ENCODE data around the gene AGR3. TPM values are rescaled to one million over a fixed set of nuclear protein-coding genes. Genes with fewer than 3 reads are reported as not detected.

Gene AGR3
- total RNA-seq (ENCODE audit: low replicate concordance): not detected in 2 replicates

GRCh38 chr7:16881844-16882243 lies at the start of gene AGR3:
AGR3 (minus strand) TSS chr7:16881983; CDS start chr7:16878618, 3,365 bp downstream.

Other genes with a start within 250 kb of the AGR3 start
- 17.8 and 19.2 TPM in 2 replicates for gene ANKMY2, start 236.2 kb downstream of the AGR3 start, total RNA-seq (ENCODE audit: low replicate concordance)
- 28.5 and 53.3 TPM in 2 replicates for gene BZW2, start 235.8 kb downstream of the AGR3 start, total RNA-seq (ENCODE audit: low replicate concordance)
- 0.23 and 30.8 TPM in 2 replicates for gene TSPAN13, start 128.2 kb downstream of the AGR3 start, total RNA-seq (ENCODE audit: low replicate concordance)
- not detected in 2 replicates for gene AGR2, start 77.0 kb downstream of the AGR3 start, total RNA-seq (ENCODE audit: low replicate concordance)

Data from smooth muscle cell of the coronary artery (primary cell).